GM23338 (cell line): ENCODE data around the gene RPL14. TPM values are rescaled to one million over a fixed set of nuclear protein-coding genes. Genes with fewer than 3 reads are reported as not detected.

ENCODE experiments used
- ATAC-seq: fragments of 200-7000 bp; cut with Tn5 transposase; 3 replicates; pipeline ENCODE4 v1.9.1; 2020
- DNase-seq: peaks from one replicate; pipeline ENCODE4 v3.0.0-alpha.2; 2015; ENCODE audit warnings: low spot score
- H2AFZ ChIP-seq: fragments of 200-600 bp; sonication (generic); 2 replicates; pipeline ENCODE4 v1.8.0; 2016; ENCODE audit warnings: antibody characterized with exemption, mild to moderate bottlenecking, moderate library complexity
- H3F3A ChIP-seq: fragments of 200-600 bp; sonication (generic); replicated peaks from 2 replicates; pipeline ENCODE4 v1.8.0; 2017; ENCODE audit warnings: antibody characterized with exemption, mixed run types, low read depth
- H3K27ac ChIP-seq: fragments of 200-600 bp; sonication (generic); 2 replicates; pipeline ENCODE4 v1.6.1; 2016; ENCODE audit warnings: low read depth
- H3K27me3 ChIP-seq: fragments of 200-600 bp; sonication (generic); 2 replicates; pipeline ENCODE4 v1.8.0; 2016; ENCODE audit warnings: mild to moderate bottlenecking, mixed run types, moderate library complexity; ENCODE audit not compliant: insufficient read depth
- H3K36me3 ChIP-seq: fragments of 200-600 bp; sonication (generic); 2 replicates; pipeline ENCODE4 v1.8.0; 2016; ENCODE audit warnings: mild to moderate bottlenecking; ENCODE audit not compliant: insufficient read depth
- H3K4me1 ChIP-seq: fragments of 200-600 bp; sonication (generic); 2 replicates; pipeline ENCODE4 v1.8.0; 2016; ENCODE audit warnings: mild to moderate bottlenecking, moderate library complexity; ENCODE audit not compliant: insufficient read depth
- H3K4me2 ChIP-seq: fragments of 200-600 bp; sonication (generic); 2 replicates; pipeline ENCODE4 v1.7.1; 2017; ENCODE audit warnings: mixed run types
- H3K4me3 ChIP-seq: fragments of 200-600 bp; sonication (generic); 2 replicates; pipeline ENCODE4 v1.6.1; 2016; ENCODE audit warnings: mixed run types
- H3K79me2 ChIP-seq: fragments of 200-600 bp; sonication (generic); replicated peaks from 2 replicates; pipeline ENCODE4 v1.8.0; 2017; ENCODE audit warnings: mild to moderate bottlenecking; ENCODE audit not compliant: insufficient read depth
- H3K9me2 ChIP-seq: fragments of 200-600 bp; sonication (generic); 2 replicates; pipeline ENCODE4 v1.8.0; 2017; ENCODE audit not compliant: insufficient read depth
- H4K20me1 ChIP-seq: fragments of 200-600 bp; sonication (generic); replicated peaks from 2 replicates; pipeline ENCODE4 v1.8.0; 2017; ENCODE audit warnings: mild to moderate bottlenecking; ENCODE audit not compliant: insufficient read depth
- H3K27ac Mint-ChIP-seq: 2 replicates; pipeline ENCODE4 v1.8.0; 2020; ENCODE audit warnings: inconsistent platforms, mild to moderate bottlenecking, moderate library complexity, mixed read lengths
- H3K27me3 Mint-ChIP-seq: 3 replicates; pipeline ENCODE4 v1.8.0; 2022; ENCODE audit warnings: low read depth, mild to moderate bottlenecking, moderate library complexity, mixed read lengths, inconsistent platforms; ENCODE audit not compliant: insufficient read depth, poor library complexity
- H3K36me3 Mint-ChIP-seq: 3 replicates; pipeline ENCODE4 v1.8.0; 2021; ENCODE audit warnings: low read depth, mild to moderate bottlenecking, inconsistent platforms, moderate library complexity, mixed read lengths
- H3K4me1 Mint-ChIP-seq: 3 replicates; pipeline ENCODE4 v1.8.0; 2020; ENCODE audit warnings: mild to moderate bottlenecking, inconsistent platforms, mixed read lengths
- H3K4me3 Mint-ChIP-seq: 3 replicates; pipeline ENCODE4 v1.8.0; 2021; ENCODE audit warnings: moderate library complexity, mild to moderate bottlenecking, inconsistent platforms, mixed read lengths
- H3K9me3 Mint-ChIP-seq: 3 replicates; pipeline ENCODE4 v1.8.0; 2020; ENCODE audit warnings: moderate library complexity, mild to moderate bottlenecking, inconsistent platforms, mixed read lengths
- CREB1 ChIP-seq: fragments of 250-450 bp; sonication (Bioruptor Pico); IDR thresholded peaks from 2 replicates; pipeline ENCODE4 v1.5.0; 2020; ENCODE audit warnings: low read depth, mild to moderate bottlenecking, moderate library complexity
- CTCF ChIP-seq, 2 experiments: fragments of 200-600 bp in 1 of 2; sonication (generic) in 1 of 2; conservative IDR thresholded peaks; 2 replicates each; pipeline versions ENCODE4 v1.5.1 to v1.6.1; 2016 to 2017; ENCODE audit warnings: antibody characterized with exemption in 2 of 2, low read depth in 2 of 2, mild to moderate bottlenecking in 2 of 2, moderate library complexity in 1 of 2
- ETS1 ChIP-seq: IDR thresholded peaks from 2 replicates; pipeline ENCODE4 v1.6.1; 2016; ENCODE audit warnings: antibody characterized with exemption
- EZH2 ChIP-seq: fragments of 200-600 bp; sonication (generic); IDR thresholded peaks from one replicate; pipeline ENCODE4 v1.8.0; 2017; ENCODE audit warnings: antibody characterized with exemption, mild to moderate bottlenecking, low read depth; ENCODE audit not compliant: unreplicated experiment
- EZH2phosphoT487 ChIP-seq: fragments of 200-600 bp; sonication (generic); IDR thresholded peaks from one replicate; pipeline ENCODE4 v1.8.1; 2018; ENCODE audit warnings: antibody characterized with exemption; ENCODE audit not compliant: unreplicated experiment
- JUNB ChIP-seq: IDR thresholded peaks from one replicate; pipeline ENCODE4 v1.6.1; 2016; ENCODE audit warnings: antibody characterized with exemption; ENCODE audit not compliant: unreplicated experiment
- NANOG ChIP-seq: IDR thresholded peaks from 2 replicates; pipeline ENCODE4 v1.6.1; 2016; ENCODE audit warnings: antibody characterized with exemption, borderline replicate concordance
- POLR2AphosphoS5 ChIP-seq: IDR thresholded peaks from 2 replicates; pipeline ENCODE4 v1.6.1; 2016; ENCODE audit warnings: antibody characterized with exemption, low read depth
- REST ChIP-seq: IDR thresholded peaks from one replicate; pipeline ENCODE4 v1.6.1; 2018; ENCODE audit warnings: antibody characterized with exemption; ENCODE audit not compliant: unreplicated experiment
- STAT1 ChIP-seq: IDR thresholded peaks from one replicate; pipeline ENCODE4 v1.6.1; 2016; ENCODE audit warnings: antibody characterized with exemption; ENCODE audit not compliant: unreplicated experiment
- ZNF114 ChIP-seq: fragments of 250-450 bp; sonication (Bioruptor Pico); IDR thresholded peaks from 2 replicates; pipeline ENCODE4 v1.5.0; 2020; ENCODE audit warnings: mild to moderate bottlenecking, moderate library complexity
- ZNF331 ChIP-seq: fragments of 250-450 bp; sonication (Bioruptor Pico); IDR thresholded peaks from 2 replicates; pipeline ENCODE4 v1.5.0; 2020; ENCODE audit warnings: low read depth, mild to moderate bottlenecking, moderate library complexity
- ZNF462 ChIP-seq: fragments of 250-450 bp; sonication (Bioruptor Pico); IDR thresholded peaks from 2 replicates; pipeline ENCODE4 v1.5.0; 2020; ENCODE audit warnings: mild to moderate bottlenecking, moderate library complexity
- polyA plus RNA-seq: library from polyadenylated mRNA; unstranded; fragments of >200 nt; fragmentation: Nextera tagmentation; extraction: Ambion mirVana; gene quantifications from 2 replicates; pipeline ENCODE4 v1.2.1, GENCODE V29; 2016
- total RNA-seq: library from RNA; depleted of rRNA; stranded (reverse); fragments of >200 nt; shearing (Covaris generic); gene quantifications from 2 replicates; pipeline ENCODE4 v1.2.3, GENCODE V29; 2014

Gene RPL14
- total and polyA plus RNA-seq, 2 experiments from 2014 or later, result 596 to 1,748 TPM

- TF ChIP-seq ZNF462 (CRISPR knock-in tag) (no peak), JUNB (no peak), POLR2AphosphoS5 (no peak), ZNF331 (CRISPR knock-in tag) (no peak), ZNF114 (no peak), REST (no peak), STAT1 (no peak), ETS1 (no peak), CTCF (conservative IDR thresholded peaks at IDR 0.05; ENCODE audit: low read depth in 2 of 2) (no peak), CREB1 (CRISPR knock-in tag) (no peak), EZH2 (no peak), EZH2phosphoT487 (no peak), NANOG (no peak)
- H3K4me3 ChIP-seq, result no peak overlapping the region
- H3K27ac ChIP-seq, result peak overlapping the region; percentile 89
- Mint-ChIP-seq H3K4me1 (peaks cover 12% of the 10 kb centered on the region; the same call in 2 of the 3 replicates), H3K4me3 (no peak overlapping the region), H3K27me3 (no peaks in the 10 kb centered on the region), H3K36me3 (peaks cover 47% of the 10 kb centered on the region), H3K27ac (peak overlapping the region; percentile 68), H3K9me3 (no peaks in the 10 kb centered on the region)
- H3K79me2 ChIP-seq, result peaks cover 3% of the 10 kb centered on the region
- H3F3A ChIP-seq, result peaks cover 38% of the 10 kb centered on the region
- H4K20me1 ChIP-seq, result peaks cover 31% of the 10 kb centered on the region
- peaks cover 36% of the 10 kb centered on the region for H3K36me3 ChIP-seq
- no peaks in the 10 kb centered on the region for H3K27me3 ChIP-seq
- no peak overlapping the region for H3K4me2 ChIP-seq
- H3K4me1 ChIP-seq, result no peaks in the 10 kb centered on the region
- ATAC-seq, result peak; percentile 16
- no peak for DNase-seq
- no peaks in the 10 kb centered on the region for H3K9me2 ChIP-seq
- H2AFZ ChIP-seq, result no peak overlapping the region
Measured at GRCh38 chr3:40465456-40465855, 8.3 kb downstream of the RPL14 start.
